GM23338 (cell line): ENCODE measurements around the gene CHCHD3. TPM values are rescaled to one million over a fixed set of nuclear protein-coding genes. Genes with fewer than 3 reads are reported as not detected.

Source experiments
- ATAC-seq: fragments of 200-7000 bp; cut with Tn5 transposase; 3 replicates; pipeline ENCODE4 v1.9.1; 2020
- DNase-seq: peaks from one replicate; pipeline ENCODE4 v3.0.0-alpha.2; 2015; ENCODE audit warnings: low spot score
- H2AFZ ChIP-seq: fragments of 200-600 bp; sonication (generic); 2 replicates; pipeline ENCODE4 v1.8.0; 2016; ENCODE audit warnings: antibody characterized with exemption, mild to moderate bottlenecking, moderate library complexity
- H3F3A ChIP-seq: fragments of 200-600 bp; sonication (generic); replicated peaks from 2 replicates; pipeline ENCODE4 v1.8.0; 2017; ENCODE audit warnings: antibody characterized with exemption, mixed run types, low read depth
- H3K27ac ChIP-seq: fragments of 200-600 bp; sonication (generic); 2 replicates; pipeline ENCODE4 v1.6.1; 2016; ENCODE audit warnings: low read depth
- H3K27me3 ChIP-seq: fragments of 200-600 bp; sonication (generic); 2 replicates; pipeline ENCODE4 v1.8.0; 2016; ENCODE audit warnings: mild to moderate bottlenecking, mixed run types, moderate library complexity; ENCODE audit not compliant: insufficient read depth
- H3K36me3 ChIP-seq: fragments of 200-600 bp; sonication (generic); 2 replicates; pipeline ENCODE4 v1.8.0; 2016; ENCODE audit warnings: mild to moderate bottlenecking; ENCODE audit not compliant: insufficient read depth
- H3K4me1 ChIP-seq: fragments of 200-600 bp; sonication (generic); 2 replicates; pipeline ENCODE4 v1.8.0; 2016; ENCODE audit warnings: mild to moderate bottlenecking, moderate library complexity; ENCODE audit not compliant: insufficient read depth
- H3K4me2 ChIP-seq: fragments of 200-600 bp; sonication (generic); 2 replicates; pipeline ENCODE4 v1.7.1; 2017; ENCODE audit warnings: mixed run types
- H3K4me3 ChIP-seq: fragments of 200-600 bp; sonication (generic); 2 replicates; pipeline ENCODE4 v1.6.1; 2016; ENCODE audit warnings: mixed run types
- H3K79me2 ChIP-seq: fragments of 200-600 bp; sonication (generic); replicated peaks from 2 replicates; pipeline ENCODE4 v1.8.0; 2017; ENCODE audit warnings: mild to moderate bottlenecking; ENCODE audit not compliant: insufficient read depth
- H3K9me2 ChIP-seq: fragments of 200-600 bp; sonication (generic); 2 replicates; pipeline ENCODE4 v1.8.0; 2017; ENCODE audit not compliant: insufficient read depth
- H4K20me1 ChIP-seq: fragments of 200-600 bp; sonication (generic); replicated peaks from 2 replicates; pipeline ENCODE4 v1.8.0; 2017; ENCODE audit warnings: mild to moderate bottlenecking; ENCODE audit not compliant: insufficient read depth
- H3K27ac Mint-ChIP-seq: 2 replicates; pipeline ENCODE4 v1.8.0; 2020; ENCODE audit warnings: inconsistent platforms, mild to moderate bottlenecking, moderate library complexity, mixed read lengths
- H3K27me3 Mint-ChIP-seq: 3 replicates; pipeline ENCODE4 v1.8.0; 2022; ENCODE audit warnings: low read depth, mild to moderate bottlenecking, moderate library complexity, mixed read lengths, inconsistent platforms; ENCODE audit not compliant: insufficient read depth, poor library complexity
- H3K36me3 Mint-ChIP-seq: 3 replicates; pipeline ENCODE4 v1.8.0; 2021; ENCODE audit warnings: low read depth, mild to moderate bottlenecking, inconsistent platforms, moderate library complexity, mixed read lengths
- H3K4me1 Mint-ChIP-seq: 3 replicates; pipeline ENCODE4 v1.8.0; 2020; ENCODE audit warnings: mild to moderate bottlenecking, inconsistent platforms, mixed read lengths
- H3K4me3 Mint-ChIP-seq: 3 replicates; pipeline ENCODE4 v1.8.0; 2021; ENCODE audit warnings: moderate library complexity, mild to moderate bottlenecking, inconsistent platforms, mixed read lengths
- H3K9me3 Mint-ChIP-seq: 3 replicates; pipeline ENCODE4 v1.8.0; 2020; ENCODE audit warnings: moderate library complexity, mild to moderate bottlenecking, inconsistent platforms, mixed read lengths
- CREB1 ChIP-seq: fragments of 250-450 bp; sonication (Bioruptor Pico); IDR thresholded peaks from 2 replicates; pipeline ENCODE4 v1.5.0; 2020; ENCODE audit warnings: low read depth, mild to moderate bottlenecking, moderate library complexity
- CTCF ChIP-seq, 2 experiments: fragments of 200-600 bp in 1 of 2; sonication (generic) in 1 of 2; conservative IDR thresholded peaks; 2 replicates each; pipeline versions ENCODE4 v1.5.1 to v1.6.1; 2016 to 2017; ENCODE audit warnings: antibody characterized with exemption in 2 of 2, low read depth in 2 of 2, mild to moderate bottlenecking in 2 of 2, moderate library complexity in 1 of 2
- ETS1 ChIP-seq: IDR thresholded peaks from 2 replicates; pipeline ENCODE4 v1.6.1; 2016; ENCODE audit warnings: antibody characterized with exemption
- EZH2 ChIP-seq: fragments of 200-600 bp; sonication (generic); IDR thresholded peaks from one replicate; pipeline ENCODE4 v1.8.0; 2017; ENCODE audit warnings: antibody characterized with exemption, mild to moderate bottlenecking, low read depth; ENCODE audit not compliant: unreplicated experiment
- EZH2phosphoT487 ChIP-seq: fragments of 200-600 bp; sonication (generic); IDR thresholded peaks from one replicate; pipeline ENCODE4 v1.8.1; 2018; ENCODE audit warnings: antibody characterized with exemption; ENCODE audit not compliant: unreplicated experiment
- JUNB ChIP-seq: IDR thresholded peaks from one replicate; pipeline ENCODE4 v1.6.1; 2016; ENCODE audit warnings: antibody characterized with exemption; ENCODE audit not compliant: unreplicated experiment
- NANOG ChIP-seq: IDR thresholded peaks from 2 replicates; pipeline ENCODE4 v1.6.1; 2016; ENCODE audit warnings: antibody characterized with exemption, borderline replicate concordance
- POLR2AphosphoS5 ChIP-seq: IDR thresholded peaks from 2 replicates; pipeline ENCODE4 v1.6.1; 2016; ENCODE audit warnings: antibody characterized with exemption, low read depth
- REST ChIP-seq: IDR thresholded peaks from one replicate; pipeline ENCODE4 v1.6.1; 2018; ENCODE audit warnings: antibody characterized with exemption; ENCODE audit not compliant: unreplicated experiment
- STAT1 ChIP-seq: IDR thresholded peaks from one replicate; pipeline ENCODE4 v1.6.1; 2016; ENCODE audit warnings: antibody characterized with exemption; ENCODE audit not compliant: unreplicated experiment
- ZNF114 ChIP-seq: fragments of 250-450 bp; sonication (Bioruptor Pico); IDR thresholded peaks from 2 replicates; pipeline ENCODE4 v1.5.0; 2020; ENCODE audit warnings: mild to moderate bottlenecking, moderate library complexity
- ZNF331 ChIP-seq: fragments of 250-450 bp; sonication (Bioruptor Pico); IDR thresholded peaks from 2 replicates; pipeline ENCODE4 v1.5.0; 2020; ENCODE audit warnings: low read depth, mild to moderate bottlenecking, moderate library complexity
- polyA plus RNA-seq: library from polyadenylated mRNA; unstranded; fragments of >200 nt; fragmentation: Nextera tagmentation; extraction: Ambion mirVana; gene quantifications from 2 replicates; pipeline ENCODE4 v1.2.1, GENCODE V29; 2016
- total RNA-seq: library from RNA; depleted of rRNA; stranded (reverse); fragments of >200 nt; shearing (Covaris generic); gene quantifications from 2 replicates; pipeline ENCODE4 v1.2.3, GENCODE V29; 2014
- TF ChIP-seq, protein P1 (sequence below): fragments of 250-450 bp; sonication (Bioruptor Pico); IDR thresholded peaks from 2 replicates; pipeline ENCODE4 v1.5.0; 2020; ENCODE audit warnings: mild to moderate bottlenecking, moderate library complexity

Gene CHCHD3
- total and polyA plus RNA-seq, 2 experiments from 2014 or later, result 107 to 131 TPM

- H3K27me3 Mint-ChIP-seq, result no peaks in the 10 kb centered on the region
Observed at GRCh38 chr7:132869166-132869861, 212.6 kb downstream of the CHCHD3 start.

More at GRCh38 chr7:132869166-132869861, 212.6 kb downstream of the CHCHD3 start:
- TF ChIP-seq ETS1 (no peak), ZNF114 (no peak), REST (no peak), EZH2 (no peak), JUNB (no peak), CTCF (conservative IDR thresholded peaks at IDR 0.05; ENCODE audit: low read depth in 2 of 2) (no peak), CREB1 (no peak), EZH2phosphoT487 (no peak), POLR2AphosphoS5 (no peak), ZNF331 (CRISPR knock-in tag) (no peak), STAT1 (no peak), NANOG (no peak)
- TF ChIP-seq, protein P1, sequence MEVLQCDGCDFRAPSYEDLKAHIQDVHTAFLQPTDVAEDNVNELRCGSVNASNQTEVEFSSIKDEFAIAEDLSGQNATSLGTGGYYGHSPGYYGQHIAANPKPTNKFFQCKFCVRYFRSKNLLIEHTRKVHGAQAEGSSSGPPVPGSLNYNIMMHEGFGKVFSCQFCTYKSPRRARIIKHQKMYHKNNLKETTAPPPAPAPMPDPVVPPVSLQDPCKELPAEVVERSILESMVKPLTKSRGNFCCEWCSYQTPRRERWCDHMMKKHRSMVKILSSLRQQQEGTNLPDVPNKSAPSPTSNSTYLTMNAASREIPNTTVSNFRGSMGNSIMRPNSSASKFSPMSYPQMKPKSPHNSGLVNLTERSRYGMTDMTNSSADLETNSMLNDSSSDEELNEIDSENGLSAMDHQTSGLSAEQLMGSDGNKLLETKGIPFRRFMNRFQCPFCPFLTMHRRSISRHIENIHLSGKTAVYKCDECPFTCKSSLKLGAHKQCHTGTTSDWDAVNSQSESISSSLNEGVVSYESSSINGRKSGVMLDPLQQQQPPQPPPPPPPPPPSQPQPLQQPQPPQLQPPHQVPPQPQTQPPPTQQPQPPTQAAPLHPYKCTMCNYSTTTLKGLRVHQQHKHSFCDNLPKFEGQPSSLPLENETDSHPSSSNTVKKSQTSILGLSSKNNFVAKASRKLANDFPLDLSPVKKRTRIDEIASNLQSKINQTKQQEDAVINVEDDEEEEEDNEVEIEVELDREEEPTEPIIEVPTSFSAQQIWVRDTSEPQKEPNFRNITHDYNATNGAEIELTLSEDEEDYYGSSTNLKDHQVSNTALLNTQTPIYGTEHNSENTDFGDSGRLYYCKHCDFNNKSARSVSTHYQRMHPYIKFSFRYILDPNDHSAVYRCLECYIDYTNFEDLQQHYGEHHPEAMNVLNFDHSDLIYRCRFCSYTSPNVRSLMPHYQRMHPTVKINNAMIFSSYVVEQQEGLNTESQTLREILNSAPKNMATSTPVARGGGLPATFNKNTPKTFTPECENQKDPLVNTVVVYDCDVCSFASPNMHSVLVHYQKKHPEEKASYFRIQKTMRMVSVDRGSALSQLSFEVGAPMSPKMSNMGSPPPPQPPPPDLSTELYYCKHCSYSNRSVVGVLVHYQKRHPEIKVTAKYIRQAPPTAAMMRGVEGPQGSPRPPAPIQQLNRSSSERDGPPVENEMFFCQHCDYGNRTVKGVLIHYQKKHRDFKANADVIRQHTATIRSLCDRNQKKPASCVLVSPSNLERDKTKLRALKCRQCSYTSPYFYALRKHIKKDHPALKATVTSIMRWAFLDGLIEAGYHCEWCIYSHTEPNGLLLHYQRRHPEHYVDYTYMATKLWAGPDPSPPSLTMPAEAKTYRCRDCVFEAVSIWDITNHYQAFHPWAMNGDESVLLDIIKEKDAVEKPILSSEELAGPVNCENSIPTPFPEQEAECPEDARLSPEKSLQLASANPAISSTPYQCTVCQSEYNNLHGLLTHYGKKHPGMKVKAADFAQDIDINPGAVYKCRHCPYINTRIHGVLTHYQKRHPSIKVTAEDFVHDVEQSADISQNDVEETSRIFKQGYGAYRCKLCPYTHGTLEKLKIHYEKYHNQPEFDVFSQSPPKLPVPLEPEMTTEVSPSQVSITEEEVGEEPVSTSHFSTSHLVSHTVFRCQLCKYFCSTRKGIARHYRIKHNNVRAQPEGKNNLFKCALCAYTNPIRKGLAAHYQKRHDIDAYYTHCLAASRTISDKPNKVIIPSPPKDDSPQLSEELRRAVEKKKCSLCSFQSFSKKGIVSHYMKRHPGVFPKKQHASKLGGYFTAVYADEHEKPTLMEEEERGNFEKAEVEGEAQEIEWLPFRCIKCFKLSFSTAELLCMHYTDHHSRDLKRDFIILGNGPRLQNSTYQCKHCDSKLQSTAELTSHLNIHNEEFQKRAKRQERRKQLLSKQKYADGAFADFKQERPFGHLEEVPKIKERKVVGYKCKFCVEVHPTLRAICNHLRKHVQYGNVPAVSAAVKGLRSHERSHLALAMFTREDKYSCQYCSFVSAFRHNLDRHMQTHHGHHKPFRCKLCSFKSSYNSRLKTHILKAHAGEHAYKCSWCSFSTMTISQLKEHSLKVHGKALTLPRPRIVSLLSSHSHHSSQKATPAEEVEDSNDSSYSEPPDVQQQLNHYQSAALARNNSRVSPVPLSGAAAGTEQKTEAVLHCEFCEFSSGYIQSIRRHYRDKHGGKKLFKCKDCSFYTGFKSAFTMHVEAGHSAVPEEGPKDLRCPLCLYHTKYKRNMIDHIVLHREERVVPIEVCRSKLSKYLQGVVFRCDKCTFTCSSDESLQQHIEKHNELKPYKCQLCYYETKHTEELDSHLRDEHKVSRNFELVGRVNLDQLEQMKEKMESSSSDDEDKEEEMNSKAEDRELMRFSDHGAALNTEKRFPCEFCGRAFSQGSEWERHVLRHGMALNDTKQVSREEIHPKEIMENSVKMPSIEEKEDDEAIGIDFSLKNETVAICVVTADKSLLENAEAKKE (CRISPR knock-in tag), result no peak
- H3K27ac ChIP-seq, result no peak overlapping the region
- H3K4me1 ChIP-seq, result peaks cover 9% of the 10 kb centered on the region; the same call in 1 of the 2 replicates
- peaks cover 27% of the 10 kb centered on the region for H3K79me2 ChIP-seq
- Mint-ChIP-seq H3K4me1 (peaks cover 13% of the 10 kb centered on the region), H3K36me3 (no peaks in the 10 kb centered on the region), H3K27ac (peak overlapping the region; percentile 43), H3K9me3 (no peaks in the 10 kb centered on the region), H3K4me3 (no peak overlapping the region)
- no peak for DNase-seq
- H3F3A ChIP-seq, result no peaks in the 10 kb centered on the region
- H3K4me3 ChIP-seq, result no peak overlapping the region
- peaks cover 18% of the 10 kb centered on the region for H4K20me1 ChIP-seq
- H3K9me2 ChIP-seq, result no peaks in the 10 kb centered on the region
- H3K4me2 ChIP-seq, result no peak overlapping the region
- ATAC-seq, result no peak
- H3K27me3 ChIP-seq, result no peaks in the 10 kb centered on the region
- no peak overlapping the region for H2AFZ ChIP-seq
- no peaks in the 10 kb centered on the region for H3K36me3 ChIP-seq
